Right hindlimb (tissue), 1 donor: ENCODE results near the gene CLEC7A.

Experiments used
- DNase-seq: peaks from one replicate; pipeline ENCODE4 v3.0.0-alpha.2; 2018

Gene CLEC7A

GRCh38 chr12:10088955-10089900 is 40.8 kb downstream of the CLEC7A start:
- DNase-seq = no peak

- DNase-seq = no peak
Observed at GRCh38 chr12:10088031-10088430, 42.0 kb downstream of the CLEC7A start.

GRCh38 chr12:10086387-10086786 is 43.6 kb downstream of the CLEC7A start:
- DNase-seq = no peak

GRCh38 chr12:10084733-10085132 is 45.3 kb downstream of the CLEC7A start:
- no peak for DNase-seq

GRCh38 chr12:10082117-10082874 is 47.7 kb downstream of the CLEC7A start:
- no peak for DNase-seq

GRCh38 chr12:10075451-10075850 is 54.5 kb downstream of the CLEC7A start:
- DNase-seq = no peak

- DNase-seq = no peak
Observed at GRCh38 chr12:10073261-10073660, 56.7 kb downstream of the CLEC7A start.

- DNase-seq = no peak
Observed at GRCh38 chr12:10072131-10072530, 57.9 kb downstream of the CLEC7A start.

GRCh38 chr12:10070380-10070779 is 59.6 kb downstream of the CLEC7A start:
- DNase-seq = no peak

- DNase-seq = no peak
Observed at GRCh38 chr12:10069976-10070375, 60.0 kb downstream of the CLEC7A start.

GRCh38 chr12:10069099-10069498 is 60.9 kb downstream of the CLEC7A start:
- DNase-seq = no peak

GRCh38 chr12:10068644-10069043 is 61.4 kb downstream of the CLEC7A start:
- no peak for DNase-seq

GRCh38 chr12:10067942-10068341 is 62.1 kb downstream of the CLEC7A start:
- DNase-seq = no peak

GRCh38 chr12:10067264-10067663 is 62.7 kb downstream of the CLEC7A start:
- DNase-seq = no peak
